Stomach (tissue), 4 donors: ENCODE data around the gene UGGT2.
"Not testable (repeated sequence)": the region's sequence is repeated elsewhere in the genome, so short reads cannot be mapped to it uniquely, and the experiment has no call there.

ENCODE experiments used
- CTCF ChIP-seq, 7 experiments: fragments of 450-650 bp in 4 of 7; fragments of 200-600 bp in 3 of 7; sonication (generic) in 3 of 7; IDR thresholded peaks; one replicate each; pipeline ENCODE4 v1.5.1; 2016 to 2019; ENCODE audit warnings: antibody characterized with exemption in 7 of 7, control low read depth in 2 of 7, mild to moderate bottlenecking in 1 of 7
- EP300 ChIP-seq: sonication (generic); formaldehyde crosslinking; IDR thresholded peaks from one replicate; pipeline ENCODE4 v1.6.1; 2017; ENCODE audit warnings: antibody characterized with exemption
- POLR2A ChIP-seq, 4 donors: fragments of 450-650 bp; IDR thresholded peaks; one replicate each; pipeline ENCODE4 v1.6.1; 2016; ENCODE audit warnings: antibody characterized with exemption in 4 of 4, control low read depth in 2 of 4, mild to moderate bottlenecking in 1 of 4, moderate library complexity in 1 of 4
- POLR2AphosphoS5 ChIP-seq, 3 donors: sonication (generic); formaldehyde crosslinking; IDR thresholded peaks; one replicate each; pipeline ENCODE4 v1.6.1; 2016; ENCODE audit warnings: antibody characterized with exemption in 3 of 3

- not testable (repeated sequence) for TF ChIP-seq POLR2AphosphoS5 (IDR thresholded peaks at IDR 0.05); CTCF (IDR thresholded peaks at IDR 0.05); POLR2A (IDR thresholded peaks at IDR 0.05); EP300
Observed at GRCh38 chr13:95781940-95782339, 271.3 kb downstream of the UGGT2 start.
